Gastroesophageal sphincter (tissue), 3 donors: Measurements from ENCODE around the gene SAPCD1.

Source experiments
- CTCF ChIP-seq, 4 experiments: fragments of 200-600 bp in 2 of 4; fragments of 450-650 bp in 2 of 4; sonication (generic) in 1 of 4; IDR thresholded peaks; one replicate each; pipeline ENCODE4 v1.5.1; 2017 to 2019; ENCODE audit warnings: antibody characterized with exemption in 4 of 4, mild to moderate bottlenecking in 2 of 4, moderate library complexity in 2 of 4
- EP300 ChIP-seq: sonication (generic); formaldehyde crosslinking; IDR thresholded peaks from one replicate; pipeline ENCODE4 v1.6.1; 2017; ENCODE audit warnings: antibody characterized with exemption, mild to moderate bottlenecking
- POLR2A ChIP-seq, 2 donors: fragments of 450-650 bp; IDR thresholded peaks; one replicate each; pipeline ENCODE4 v1.6.1; 2017; ENCODE audit warnings: antibody characterized with exemption in 2 of 2, mild to moderate bottlenecking in 2 of 2, moderate library complexity in 1 of 2
- POLR2AphosphoS5 ChIP-seq: sonication (generic); formaldehyde crosslinking; IDR thresholded peaks from one replicate; pipeline ENCODE4 v1.6.1; 2017; ENCODE audit warnings: antibody characterized with exemption

GRCh38 chr6:31765910-31766794 lies 3.7 kb downstream of the SAPCD1 start:
- TF ChIP-seq POLR2AphosphoS5 (no peak), CTCF (IDR thresholded peaks at IDR 0.05) (no peak), POLR2A (IDR thresholded peaks at IDR 0.05) (no peak), EP300 (no peak)
